KBM-7 (cell line): Measurements from ENCODE around the gene IRAG1.
A peak's percentile ranks its signal among the peaks of the same experiment; 100 is the strongest.

ENCODE experiments used
- DNase-seq: peaks from one replicate; pipeline ENCODE4 v3.0.0-alpha.2; 2015
- in situ Hi-C: fragments of 300-500 bp; cut with MboI; formaldehyde crosslinking; loops from 2 replicates; pipeline ENCODE4 v1.14.3; 2020; ENCODE audit warnings: low sequenced_read_pairs, low pct_unique_long_range_greater_than_20kb, mixed read lengths

The IRAG1 gene

DNA sequence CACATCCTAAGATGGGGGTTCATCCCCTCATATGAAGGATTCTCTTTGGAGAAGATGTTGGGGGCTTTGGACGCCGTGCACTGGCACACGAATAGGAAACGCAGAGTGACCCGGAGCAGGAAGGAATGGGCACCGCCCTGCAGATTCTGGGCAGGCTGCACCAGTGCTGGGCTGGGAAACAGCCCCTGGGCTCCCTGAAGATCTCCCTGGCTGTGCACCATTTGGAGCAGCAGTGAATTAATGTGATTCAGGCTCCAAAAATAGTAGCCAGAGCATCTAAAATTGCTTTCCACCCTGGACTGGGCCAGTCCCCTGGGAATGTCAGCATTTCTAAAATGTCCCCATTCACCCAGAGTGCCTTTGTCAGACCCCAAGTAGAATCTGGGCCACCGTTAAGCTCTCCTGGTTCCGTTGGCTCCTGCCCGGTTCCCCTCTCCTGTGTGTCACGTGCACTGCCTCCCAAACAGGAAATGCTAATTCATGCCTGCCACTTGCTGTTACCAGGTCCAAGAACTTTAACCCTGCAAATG lies 18.6 kb downstream of the IRAG1 start:
- DNase-seq: no peak
- in situ Hi-C loops: no loop called here

DNA sequence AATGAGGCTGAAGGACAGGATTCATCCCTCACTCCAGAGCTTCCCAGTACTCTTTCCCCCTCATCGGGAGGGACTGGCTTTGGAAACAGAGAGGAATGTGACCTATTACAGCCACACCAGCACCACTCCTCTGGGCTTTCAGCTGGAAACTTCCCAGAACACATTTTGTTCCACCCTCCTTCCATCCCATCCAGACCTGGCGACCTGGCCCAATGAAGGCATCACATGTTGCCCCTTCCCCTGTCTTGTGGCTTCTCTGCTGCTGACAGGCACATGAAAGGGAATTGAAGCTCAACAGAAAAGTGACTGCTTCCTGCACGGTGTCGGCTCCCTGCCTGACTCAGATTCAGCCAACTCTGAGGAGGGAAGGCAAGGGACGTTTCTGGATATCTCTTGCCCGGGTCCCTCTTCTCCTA lies 19.1 kb downstream of the IRAG1 start:
- DNase-seq: no peak
- in situ Hi-C loops: no loop called here

DNA sequence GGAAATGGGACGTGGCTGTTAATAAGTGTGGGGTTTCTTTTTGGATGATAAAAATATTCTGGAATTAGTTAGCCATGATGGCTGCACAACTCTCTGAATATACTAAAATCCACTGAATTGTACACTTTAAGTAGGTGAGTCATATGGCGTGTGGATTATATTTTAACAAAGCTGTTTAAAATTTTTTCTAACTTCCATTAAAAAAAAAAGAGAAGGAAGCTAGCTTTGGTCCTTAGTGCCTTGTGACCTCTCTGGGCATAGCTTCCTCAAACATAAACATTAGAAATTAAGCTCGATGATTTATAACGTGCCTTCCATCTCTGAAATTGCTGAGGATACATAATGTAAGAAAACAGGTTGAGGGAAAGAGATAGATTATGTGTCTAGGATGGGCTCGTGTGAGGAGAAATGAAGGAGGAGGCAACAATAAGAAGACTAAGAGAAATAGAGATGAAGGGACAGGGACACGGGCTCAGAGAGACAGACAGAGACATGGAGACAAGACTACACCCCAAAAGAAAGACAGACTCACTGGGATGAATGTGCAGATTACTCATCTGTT lies 20.0 kb downstream of the IRAG1 start:
- in situ Hi-C loops: no loop called here
- DNase-seq: no peak

DNA sequence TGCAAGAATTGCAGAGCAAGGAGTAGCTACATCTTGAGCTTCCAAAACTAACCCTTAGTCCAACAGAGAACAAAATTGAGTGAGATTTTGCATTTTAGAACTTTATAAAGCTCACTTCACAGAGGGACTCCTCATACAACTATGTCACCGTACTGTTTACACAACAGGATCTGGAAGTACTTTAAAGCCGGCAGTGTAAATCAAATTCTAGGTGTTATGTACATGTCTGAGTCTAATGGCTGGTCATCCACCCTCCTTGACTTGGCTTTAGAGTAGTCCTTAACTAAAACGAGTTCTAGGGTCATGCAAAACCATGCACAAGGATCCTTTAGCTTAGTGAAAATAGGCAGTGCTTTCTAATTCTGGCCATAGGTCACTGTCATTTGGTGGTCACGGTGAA lies 23.5 kb downstream of the IRAG1 start:
- DNase-seq: no peak
- in situ Hi-C loops: no loop called here

DNA sequence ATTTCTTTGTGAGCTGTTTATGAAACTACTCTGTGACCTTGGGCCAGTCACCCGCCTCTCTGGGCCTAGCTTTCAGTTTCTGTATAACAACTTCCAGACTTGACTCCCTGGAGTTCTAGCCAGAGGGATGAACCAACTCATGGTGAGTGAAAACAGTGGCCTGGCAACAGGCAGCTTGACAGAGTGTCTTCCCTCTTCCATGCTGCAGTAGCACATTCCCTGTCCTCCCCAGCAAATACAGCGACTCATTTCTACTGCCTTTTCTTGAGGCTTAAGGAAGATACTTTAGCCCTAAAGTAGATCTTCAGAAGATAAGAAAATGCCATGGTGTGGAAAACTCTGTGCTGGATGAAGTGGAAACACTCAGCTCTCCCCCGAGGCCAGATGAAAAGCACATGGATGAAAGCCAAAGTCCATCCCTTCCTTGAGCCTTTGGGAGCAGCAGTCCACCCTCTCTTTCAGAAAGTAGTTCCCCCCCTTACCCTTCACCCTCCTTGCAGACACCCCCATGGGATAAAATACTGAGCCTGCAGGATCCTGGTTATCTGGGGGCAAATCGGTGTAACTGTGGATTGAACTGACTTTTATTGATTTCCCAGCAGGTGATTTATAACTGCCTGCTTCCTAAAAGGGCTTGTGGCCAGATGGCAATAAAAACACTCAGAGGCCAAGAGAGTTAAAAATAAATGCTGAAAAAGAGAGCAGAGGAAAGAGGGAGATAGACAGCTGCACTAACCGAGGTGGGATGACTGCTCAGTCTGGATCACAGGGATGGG lies 24.1 kb downstream of the IRAG1 start:
- DNase-seq: no peak
- in situ Hi-C loops: no loop called here

DNA sequence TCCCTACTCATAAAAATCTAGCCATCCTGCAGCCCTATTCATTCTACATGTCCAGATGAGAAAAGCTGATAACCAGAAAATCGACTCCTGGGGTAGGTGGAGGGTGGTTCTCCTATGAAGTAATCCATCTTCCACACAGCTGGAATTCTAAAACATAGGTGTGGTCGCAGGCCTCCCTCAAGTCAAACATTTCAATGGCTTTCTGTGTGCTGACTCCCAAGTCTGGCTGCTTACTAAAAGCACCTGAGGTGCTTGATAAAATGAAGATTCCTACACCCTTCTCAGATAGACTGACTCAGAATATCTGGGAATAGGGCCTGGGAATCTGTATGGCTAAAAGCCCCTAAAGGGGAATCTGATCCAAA lies 26.1 kb downstream of the IRAG1 start:
- in situ Hi-C loops: no loop called here
- no peak for DNase-seq

DNA sequence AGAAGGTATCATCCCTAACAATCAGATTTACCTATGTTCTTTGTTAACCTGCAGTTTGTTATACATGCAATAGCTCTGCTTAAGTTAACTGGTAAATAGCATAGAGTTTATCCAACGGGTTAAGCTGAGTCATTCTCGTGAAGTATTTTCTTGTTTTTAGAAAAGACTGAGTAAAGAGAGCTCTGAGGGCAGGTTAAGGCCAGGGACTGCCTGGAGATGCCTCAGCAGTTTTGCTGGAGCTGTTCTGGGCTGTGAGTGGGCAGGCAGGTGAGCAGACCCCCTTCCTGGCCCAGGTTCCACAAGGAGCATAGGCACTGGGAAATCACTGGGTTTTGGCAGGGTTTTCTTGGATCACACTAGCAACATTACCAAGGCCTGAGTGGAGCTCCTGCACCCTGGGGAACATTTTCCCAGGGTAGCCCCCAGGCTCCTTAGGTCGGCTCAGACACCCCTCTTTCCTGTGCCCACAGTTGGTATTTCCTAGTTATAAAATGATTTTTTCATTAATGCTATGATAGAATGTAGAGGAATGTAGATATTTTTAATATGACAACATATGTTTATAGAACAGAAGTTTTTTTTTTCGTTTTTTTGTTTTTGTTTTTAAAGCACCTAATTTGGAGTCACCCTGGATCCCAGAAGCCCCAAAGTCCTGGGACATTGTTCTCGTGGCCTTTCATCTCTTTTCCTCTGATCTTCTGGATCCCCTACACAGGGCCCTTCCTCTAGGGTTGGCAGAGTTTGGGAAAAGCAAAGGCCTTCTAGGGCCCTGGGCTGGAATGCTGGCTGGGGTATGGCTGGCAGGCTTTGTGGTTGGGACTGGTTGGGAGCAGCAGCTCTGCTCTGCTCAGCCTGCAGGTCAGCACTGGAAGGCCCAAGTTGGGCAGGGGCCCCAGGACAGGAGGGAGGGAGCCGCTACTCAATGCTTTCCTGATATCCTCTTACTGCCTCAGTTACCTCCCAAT lies 26.7 kb downstream of the IRAG1 start:
- no peak for DNase-seq
- in situ Hi-C loops: no loop called here

DNA sequence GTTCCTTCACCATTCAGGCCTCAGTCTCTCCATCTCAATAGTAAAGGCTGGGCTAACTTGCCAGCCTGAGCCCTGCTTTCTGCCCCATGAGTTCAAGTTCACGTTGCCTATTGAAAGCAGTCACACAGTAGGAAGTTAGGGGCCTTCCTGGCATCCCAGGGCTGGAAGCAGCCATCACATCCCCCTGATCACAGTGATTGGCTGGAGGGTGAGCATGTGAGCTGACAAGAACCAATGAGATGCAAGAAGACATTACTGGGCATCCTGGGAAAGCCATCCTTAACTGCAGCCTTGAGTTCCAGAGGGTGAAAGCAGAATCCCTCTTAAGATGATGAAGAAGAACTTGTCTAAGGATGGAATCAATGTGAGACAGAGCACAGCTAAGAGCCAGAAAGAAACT lies 29.1 kb downstream of the IRAG1 start:
- in situ Hi-C loops: no loop called here
- DNase-seq: no peak

DNA sequence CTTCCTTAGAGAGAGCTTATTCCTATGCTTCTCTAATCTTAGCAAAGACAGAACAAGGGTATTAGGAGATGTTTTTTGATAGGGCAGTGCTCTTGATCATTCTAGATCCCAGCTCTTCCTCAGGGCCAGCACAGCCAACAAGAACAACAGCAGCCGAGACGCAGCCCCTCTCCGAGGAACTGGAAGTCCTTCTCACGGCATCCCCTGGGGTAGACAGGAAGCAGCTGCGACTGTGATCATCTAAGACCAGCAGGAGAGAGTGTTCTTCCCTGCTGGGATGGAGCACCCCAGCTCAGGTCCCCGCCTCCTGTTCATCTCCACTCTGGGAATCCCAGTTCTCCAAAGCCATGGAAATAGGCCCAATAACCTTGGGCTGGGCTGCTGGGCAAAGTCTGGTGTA lies 29.6 kb downstream of the IRAG1 start:
- peak; percentile 56 for DNase-seq
- in situ Hi-C loops: no loop called here

DNA sequence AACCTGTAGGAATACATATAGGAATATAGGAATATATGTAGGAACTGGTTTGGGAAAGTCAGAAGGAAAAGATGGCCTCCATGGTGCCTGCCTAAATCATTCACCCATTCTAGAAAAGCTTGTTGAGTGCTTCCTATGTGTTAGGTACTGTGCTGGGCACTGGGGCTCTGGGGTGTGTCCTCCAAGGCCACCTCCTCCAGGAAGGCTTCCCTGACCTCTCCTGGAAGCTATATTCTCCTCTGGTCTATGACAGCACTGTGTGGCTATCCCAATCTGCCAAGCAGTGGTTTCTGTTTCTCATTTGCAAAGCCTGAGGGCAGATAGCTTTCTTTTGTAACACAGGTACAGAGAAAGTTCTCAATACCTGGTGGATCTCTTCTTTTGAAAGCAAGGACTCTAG lies 30.2 kb downstream of the IRAG1 start:
- in situ Hi-C loops: no loop called here
- no peak for DNase-seq

DNA sequence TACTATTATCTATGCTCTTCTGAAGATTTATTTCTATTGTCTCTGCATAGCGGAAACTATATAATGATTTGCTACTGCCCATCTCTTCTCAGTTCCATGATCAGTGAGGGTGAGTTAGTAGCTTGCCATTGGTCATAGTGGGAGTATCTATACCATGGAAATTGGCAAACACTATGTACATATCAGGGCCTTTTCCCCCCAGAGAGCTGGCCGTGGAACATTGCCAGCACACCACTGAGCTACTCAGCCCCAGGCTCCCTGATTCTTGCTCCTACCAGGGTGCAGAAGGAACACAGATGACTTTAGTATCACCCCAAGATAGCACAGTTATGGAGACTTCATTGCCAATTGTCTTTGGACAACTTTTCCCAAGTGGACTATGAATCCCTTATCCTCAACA lies 33.2 kb downstream of the IRAG1 start:
- in situ Hi-C loops: no loop called here
- DNase-seq: no peak

DNA sequence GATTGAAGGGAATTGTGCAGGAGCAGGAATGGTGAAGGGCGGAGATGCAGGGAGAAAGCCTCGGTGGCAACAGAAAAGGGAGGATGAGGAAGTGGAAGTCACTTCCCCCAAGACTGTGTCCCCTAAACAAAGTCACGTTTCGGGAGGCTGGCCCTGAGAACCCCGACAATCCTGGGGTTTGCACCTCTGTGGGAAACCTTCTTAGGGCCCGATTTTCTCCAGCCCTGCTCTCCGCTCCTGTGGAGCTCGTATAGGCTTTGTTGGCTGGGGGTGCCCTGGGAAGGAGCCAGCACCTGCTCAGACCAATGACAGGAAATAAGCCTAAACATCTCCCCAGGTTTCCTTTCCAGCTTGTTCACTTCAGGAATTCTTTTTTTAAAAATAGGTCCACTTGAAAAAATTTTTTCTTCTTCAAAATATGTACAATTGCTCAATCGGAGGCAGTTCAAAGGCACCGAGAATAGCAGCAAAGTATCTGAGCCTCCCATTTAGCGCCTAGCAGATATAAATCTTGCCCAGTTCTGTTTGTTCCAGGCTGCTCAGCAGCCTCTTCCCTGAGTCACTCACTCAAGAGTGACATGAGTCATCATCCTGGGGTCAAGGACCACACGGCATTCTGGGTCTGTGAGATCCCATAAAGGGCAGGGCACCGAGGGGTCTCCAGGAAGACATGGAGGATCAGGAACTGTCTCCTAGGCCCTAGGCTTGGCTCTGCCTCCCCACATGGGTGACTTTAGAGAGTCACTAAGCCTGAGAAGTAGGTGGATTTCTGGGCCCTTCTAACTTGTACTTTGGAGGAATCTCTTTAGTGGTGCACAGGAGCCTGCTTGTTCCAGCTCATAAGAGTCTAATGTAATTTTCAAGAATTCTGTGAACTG lies 34.0 kb downstream of the IRAG1 start:
- peak; percentile 50 for DNase-seq
- in situ Hi-C loops: no loop called here

DNA sequence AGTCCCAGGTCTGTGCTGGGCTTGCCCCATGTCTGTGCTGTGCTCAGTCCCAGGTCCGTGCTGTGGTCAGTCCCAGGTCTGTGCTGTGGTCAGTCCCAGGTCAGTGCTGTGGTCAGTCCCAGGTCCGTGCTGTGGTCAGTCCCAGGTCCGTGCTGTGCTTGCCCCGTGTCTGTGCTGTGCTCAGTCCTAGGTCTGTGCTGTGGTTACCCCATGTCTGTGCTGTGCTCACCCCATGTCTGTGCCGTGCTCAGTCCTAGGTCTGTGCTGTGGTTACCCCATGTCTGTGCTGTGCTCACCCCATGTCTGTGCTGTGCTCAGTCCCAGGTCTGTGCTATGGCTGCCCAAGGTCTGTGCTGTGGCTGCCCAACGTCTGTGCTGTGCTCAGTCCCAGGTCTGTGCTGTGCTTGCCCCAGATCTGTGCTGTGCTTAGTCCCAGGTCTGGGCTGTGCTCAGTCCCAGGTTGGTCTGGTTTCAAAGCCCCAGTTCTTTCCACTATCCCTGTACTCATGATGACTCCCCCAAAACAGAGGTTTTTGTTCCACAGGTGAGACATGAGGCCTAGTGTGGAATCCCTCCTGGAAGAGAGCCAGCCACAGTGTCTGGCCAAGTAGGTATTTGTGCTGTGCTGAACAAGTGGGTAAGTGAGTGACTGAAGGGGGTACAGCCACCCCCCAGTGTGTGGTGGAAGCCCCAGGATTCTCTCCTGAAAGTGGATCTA lies 34.8 kb downstream of the IRAG1 start:
- DNase-seq: no peak
- in situ Hi-C loops: no loop called here

DNA sequence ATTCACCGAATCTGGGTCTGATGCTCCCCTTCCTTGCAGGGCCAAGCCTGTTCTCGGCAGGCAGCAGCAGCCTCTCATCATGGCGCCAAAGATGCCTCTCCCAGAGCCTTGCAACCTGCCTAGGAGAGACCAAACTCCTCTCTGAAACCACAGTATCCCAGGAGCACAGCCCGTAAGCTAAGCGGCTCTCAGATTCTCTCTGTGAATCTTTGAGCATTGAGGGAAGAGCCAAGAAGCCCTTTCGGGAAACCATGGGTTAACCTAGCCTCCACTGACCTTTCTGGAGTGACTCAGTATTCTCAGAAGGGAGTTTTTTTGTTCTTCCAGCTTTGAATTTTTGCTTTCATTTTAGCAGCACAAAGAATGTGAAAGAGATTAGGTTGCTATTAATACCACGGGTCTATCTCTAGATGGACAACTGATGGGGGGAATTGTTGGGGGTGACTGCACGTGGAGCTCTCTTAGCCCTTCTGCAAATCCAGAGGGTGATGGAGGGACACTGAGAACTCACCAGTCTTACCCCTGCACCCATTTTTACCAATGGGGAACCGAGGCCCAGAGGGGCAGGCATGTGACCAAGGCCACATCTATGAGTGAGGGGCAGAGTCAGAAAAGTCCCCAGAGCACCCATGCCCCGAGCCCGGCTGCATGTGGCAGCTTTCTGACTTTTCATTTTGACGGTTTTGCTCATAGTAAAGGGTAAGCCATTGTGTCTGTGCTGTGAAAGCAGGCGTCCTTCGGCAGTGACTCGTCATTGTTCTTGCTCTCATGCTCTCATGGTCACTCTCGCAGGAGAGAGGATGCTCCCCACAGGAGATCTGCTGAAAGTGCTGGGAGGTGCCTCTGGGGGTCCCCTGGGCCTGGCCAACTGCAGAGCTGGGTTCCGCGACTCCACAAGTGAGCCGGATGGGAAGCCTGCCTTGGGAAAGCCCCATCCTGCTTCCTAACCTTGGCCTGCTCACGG lies 36.0 kb downstream of the IRAG1 start:
- no peak for DNase-seq

DNA sequence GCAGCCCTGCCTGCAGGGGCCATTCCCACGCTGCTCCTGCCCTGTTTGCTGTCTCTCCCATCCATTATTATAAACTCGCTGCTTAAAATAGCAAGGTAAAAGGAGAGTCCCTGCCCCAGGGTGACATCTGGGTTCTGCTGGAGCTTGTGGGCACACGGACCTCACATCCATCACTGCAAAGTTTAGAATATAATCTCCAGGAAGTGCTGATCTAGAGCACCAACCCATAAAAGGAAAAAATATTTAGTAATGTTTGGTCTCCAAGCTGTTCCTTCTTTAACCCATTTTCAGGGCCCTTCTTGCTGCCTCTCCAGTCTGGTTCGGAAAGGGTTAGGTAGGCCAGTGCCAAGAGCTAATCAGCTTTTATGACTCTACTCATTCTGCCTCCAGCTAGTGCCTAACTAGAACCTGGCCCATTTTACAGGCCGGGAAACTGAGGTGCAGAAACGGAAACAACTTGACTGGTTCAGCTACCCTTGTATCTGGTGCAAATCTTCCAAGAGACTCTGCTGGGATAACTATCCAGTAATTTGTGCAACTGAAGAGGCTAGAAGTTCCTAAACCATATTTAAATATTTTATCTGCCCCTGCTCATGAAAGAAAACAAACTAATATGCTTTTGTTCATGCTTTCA lies 37.5 kb downstream of the IRAG1 start:
- DNase-seq: no peak
- in situ Hi-C loops: no loop called here

More for the DNA sequence above, 36.0 kb downstream of the IRAG1 start:
- in situ Hi-C loops: no loop called here

DNA sequence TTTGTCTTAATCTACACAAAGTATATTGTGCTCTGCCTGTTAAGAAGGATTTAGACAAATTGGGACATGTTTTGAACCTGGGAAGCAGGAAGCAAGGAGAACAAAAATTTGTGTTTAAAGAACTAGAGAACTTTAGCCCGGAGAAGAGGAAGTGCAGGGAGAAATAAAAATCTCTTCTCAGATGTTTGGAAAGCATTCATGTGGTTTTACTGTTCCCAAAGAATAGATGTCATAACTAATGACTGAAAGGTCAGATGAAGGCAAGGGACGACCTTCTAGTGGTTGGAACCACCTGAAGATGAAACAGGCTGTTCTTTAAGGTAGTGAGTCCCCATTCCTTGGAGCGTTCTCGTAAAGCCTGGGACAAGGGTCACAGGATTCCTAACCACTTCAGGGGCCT lies 38.3 kb downstream of the IRAG1 start:
- in situ Hi-C loops: no loop called here
- DNase-seq: peak; percentile 39

DNA sequence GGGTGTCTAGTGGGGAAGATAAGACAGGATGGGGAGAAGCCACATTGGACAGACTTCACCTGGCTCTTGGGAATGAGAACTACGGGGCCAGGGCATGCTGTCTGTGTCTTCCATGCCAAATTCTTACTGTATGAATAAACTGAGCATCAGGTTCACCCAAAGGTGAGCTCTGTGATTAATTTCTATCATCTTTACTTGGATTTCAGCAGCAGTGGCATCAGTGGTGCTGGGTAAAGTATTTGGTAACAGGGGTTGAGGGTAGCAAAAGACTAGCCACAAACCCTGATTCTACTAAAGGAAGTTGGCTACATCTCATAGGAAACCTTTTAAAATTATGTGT lies 38.8 kb downstream of the IRAG1 start:
- in situ Hi-C loops: no loop called here
- DNase-seq: no peak
